HS-27A (cell line): Measurements from ENCODE around the gene C2.
"Not testable (repeated sequence)": the region's sequence is repeated elsewhere in the genome, so short reads cannot be mapped to it uniquely, and the experiment has no call there.

ENCODE experiments used
- DNase-seq: peaks from one replicate; pipeline ENCODE4 v3.0.0-alpha.2; 2012; ENCODE audit warnings: low read depth, missing footprints

C2 gene

GRCh38 chr6:31927863-31928671 is 550 bp downstream of the C2 start:
- DNase-seq = no peak

- DNase-seq = no peak
These were observed 1.1 kb downstream of the C2 start for GRCh38 chr6:31928672-31928939.

GRCh38 chr6:31930962-31931361 is 3.4 kb downstream of the C2 start:
- DNase-seq = no peak

- not testable (repeated sequence) for DNase-seq
These were observed 4.6 kb downstream of the C2 start for GRCh38 chr6:31932137-31932536.

- no peak for DNase-seq
These were observed 6.0 kb downstream of the C2 start for GRCh38 chr6:31933537-31933936.

- DNase-seq = no peak
These were observed 7.5 kb downstream of the C2 start for GRCh38 chr6:31935021-31935420.

- DNase-seq = no peak
These were observed 8.3 kb downstream of the C2 start for GRCh38 chr6:31935823-31936222.

- DNase-seq = peak; percentile 70
These were observed 12.7 kb downstream of the C2 start for GRCh38 chr6:31940256-31940664.

GRCh38 chr6:31943742-31944141 is 16.2 kb downstream of the C2 start:
- DNase-seq = no peak

GRCh38 chr6:31945154-31945506 is 17.6 kb downstream of the C2 start:
- no peak for DNase-seq

GRCh38 chr6:31945507-31946369 is 18.2 kb downstream of the C2 start, which contains the start of gene CFB:
TSS of gene CFB (plus strand) at chr6:31946095. CDS start at chr6:31946222, 127 bp downstream.
- DNase-seq = peak; percentile 79

GRCh38 chr6:31946370-31946885 is 18.9 kb downstream of the C2 start:
- DNase-seq = no peak

GRCh38 chr6:31947070-31947675 is 19.7 kb downstream of the C2 start:
- no peak for DNase-seq

GRCh38 chr6:31947864-31948263 is 20.3 kb downstream of the C2 start:
- no peak for DNase-seq

GRCh38 chr6:31948306-31948705 is 20.8 kb downstream of the C2 start:
- no peak for DNase-seq

- peak; percentile 39 for DNase-seq
These were observed 21.4 kb downstream of the C2 start for GRCh38 chr6:31948753-31949413.

GRCh38 chr6:31949926-31950548 is 22.5 kb downstream of the C2 start:
- DNase-seq = no peak

GRCh38 chr6:31952140-31952805 is 24.8 kb downstream of the C2 start:
- peak; percentile 48 for DNase-seq

GRCh38 chr6:31952890-31953289 is 25.4 kb downstream of the C2 start:
- DNase-seq = no peak

- no peak for DNase-seq
These were observed 27.0 kb downstream of the C2 start for GRCh38 chr6:31954511-31954910.

GRCh38 chr6:31956796-31957195 is 29.3 kb downstream of the C2 start:
- no peak for DNase-seq
